ENCODE measurements around the gene PWP1.
"Not testable (repeated sequence)": the region's sequence is repeated elsewhere in the genome, so short reads cannot be mapped to it uniquely, and the experiment has no call there.

PWP1 gene

GRCh38 chr12:107704041-107704440, 18.4 kb downstream of the PWP1 start:
- H3K4me3 ChIP-seq (ENCODE audit: low read length) = no peak overlapping the region
- TF ChIP-seq CTCF (conservative IDR thresholded peaks at IDR 0.05; ENCODE audit: low read length) = no peak
- no peak for DNase-seq (ENCODE audit: low read depth)

GRCh38 chr12:107705522-107705921, 19.9 kb downstream of the PWP1 start:
- DNase-seq (ENCODE audit: low read depth); H3K4me3 ChIP-seq (ENCODE audit: low read length): not testable (repeated sequence)

GRCh38 chr12:107715780-107716179, 30.2 kb downstream of the PWP1 start:
- no peak overlapping the region for H3K4me3 ChIP-seq (ENCODE audit: low read length)
- DNase-seq (ENCODE audit: low read depth) = no peak
- TF ChIP-seq CTCF (conservative IDR thresholded peaks at IDR 0.05; ENCODE audit: low read length) = no peak

- DNase-seq (ENCODE audit: low read depth) = no peak
- H3K4me3 ChIP-seq (ENCODE audit: low read length) = no peak overlapping the region
- no peak for TF ChIP-seq CTCF (conservative IDR thresholded peaks at IDR 0.05; ENCODE audit: low read length)
Observed at GRCh38 chr12:107718606-107719005, 33.0 kb downstream of the PWP1 start.

GRCh38 chr12:107727327-107727726, 41.7 kb downstream of the PWP1 start:
- not testable (repeated sequence) for DNase-seq (ENCODE audit: low read depth)

GRCh38 chr12:107727742-107728141, 42.1 kb downstream of the PWP1 start:
- not testable (repeated sequence) for DNase-seq (ENCODE audit: low read depth); H3K4me3 ChIP-seq (ENCODE audit: low read length)

More at GRCh38 chr12:107727327-107727726, 41.7 kb downstream of the PWP1 start:
- H3K4me3 ChIP-seq (ENCODE audit: low read length) = not testable (repeated sequence)

- no peak for DNase-seq (ENCODE audit: low read depth)
- TF ChIP-seq CTCF (conservative IDR thresholded peaks at IDR 0.05; ENCODE audit: low read length) = no peak
- H3K4me3 ChIP-seq (ENCODE audit: low read length) = no peak overlapping the region
Observed at GRCh38 chr12:107730618-107731341, 45.2 kb downstream of the PWP1 start.

GRCh38 chr12:107731366-107731765, 45.8 kb downstream of the PWP1 start:
- no peak for DNase-seq (ENCODE audit: low read depth)

More at GRCh38 chr12:107731366-107731765, 45.8 kb downstream of the PWP1 start:
- TF ChIP-seq CTCF (conservative IDR thresholded peaks at IDR 0.05; ENCODE audit: low read length) = no peak
- no peak overlapping the region for H3K4me3 ChIP-seq (ENCODE audit: low read length)

Data from AG10803 (cell line).